ENCODE results near the gene ZNF423.

DNA sequence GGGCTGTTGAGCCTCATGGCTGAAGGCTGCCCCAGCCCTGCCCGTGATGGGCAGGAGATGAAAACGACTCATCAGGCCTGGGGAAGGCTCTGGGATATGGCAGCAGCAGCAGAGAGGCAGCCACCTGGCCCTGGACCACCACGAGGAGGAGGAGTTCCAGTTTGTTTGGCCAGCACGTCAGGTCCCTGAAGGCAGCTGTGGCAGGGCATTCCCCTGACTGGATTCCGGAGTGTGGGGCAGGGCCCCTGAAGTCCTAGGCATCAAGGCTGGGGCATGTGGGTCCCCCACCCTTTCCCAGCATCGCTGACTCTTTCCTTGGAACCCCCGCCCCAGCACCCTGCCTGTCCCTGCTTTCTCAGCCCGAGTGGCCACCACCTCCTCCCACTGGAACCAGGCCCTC is 197.4 kb downstream of the ZNF423 start:
- TF ChIP-seq POLR2AphosphoS5 (IDR thresholded peaks at IDR 0.05; ENCODE audit: low read depth, low read length), result no peak
- TF ChIP-seq, protein P1, sequence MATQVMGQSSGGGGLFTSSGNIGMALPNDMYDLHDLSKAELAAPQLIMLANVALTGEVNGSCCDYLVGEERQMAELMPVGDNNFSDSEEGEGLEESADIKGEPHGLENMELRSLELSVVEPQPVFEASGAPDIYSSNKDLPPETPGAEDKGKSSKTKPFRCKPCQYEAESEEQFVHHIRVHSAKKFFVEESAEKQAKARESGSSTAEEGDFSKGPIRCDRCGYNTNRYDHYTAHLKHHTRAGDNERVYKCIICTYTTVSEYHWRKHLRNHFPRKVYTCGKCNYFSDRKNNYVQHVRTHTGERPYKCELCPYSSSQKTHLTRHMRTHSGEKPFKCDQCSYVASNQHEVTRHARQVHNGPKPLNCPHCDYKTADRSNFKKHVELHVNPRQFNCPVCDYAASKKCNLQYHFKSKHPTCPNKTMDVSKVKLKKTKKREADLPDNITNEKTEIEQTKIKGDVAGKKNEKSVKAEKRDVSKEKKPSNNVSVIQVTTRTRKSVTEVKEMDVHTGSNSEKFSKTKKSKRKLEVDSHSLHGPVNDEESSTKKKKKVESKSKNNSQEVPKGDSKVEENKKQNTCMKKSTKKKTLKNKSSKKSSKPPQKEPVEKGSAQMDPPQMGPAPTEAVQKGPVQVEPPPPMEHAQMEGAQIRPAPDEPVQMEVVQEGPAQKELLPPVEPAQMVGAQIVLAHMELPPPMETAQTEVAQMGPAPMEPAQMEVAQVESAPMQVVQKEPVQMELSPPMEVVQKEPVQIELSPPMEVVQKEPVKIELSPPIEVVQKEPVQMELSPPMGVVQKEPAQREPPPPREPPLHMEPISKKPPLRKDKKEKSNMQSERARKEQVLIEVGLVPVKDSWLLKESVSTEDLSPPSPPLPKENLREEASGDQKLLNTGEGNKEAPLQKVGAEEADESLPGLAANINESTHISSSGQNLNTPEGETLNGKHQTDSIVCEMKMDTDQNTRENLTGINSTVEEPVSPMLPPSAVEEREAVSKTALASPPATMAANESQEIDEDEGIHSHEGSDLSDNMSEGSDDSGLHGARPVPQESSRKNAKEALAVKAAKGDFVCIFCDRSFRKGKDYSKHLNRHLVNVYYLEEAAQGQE (IDR thresholded peaks at IDR 0.05; ENCODE audit: insufficient read depth in 1 of 2, low read depth in 2 of 2, low read length in 1 of 2), result no peak
